IMR-90 (cell line): ENCODE data around the gene WAS. TPM values are rescaled to one million over a fixed set of nuclear protein-coding genes. Genes with fewer than 3 reads are reported as not detected.

Experiments used
- ATAC-seq: fragments of 200-7000 bp; cut with Tn5 transposase; 2 replicates; pipeline ENCODE4 v1.9.1; 2020; ENCODE audit warnings: low read depth, mild to moderate bottlenecking, moderate library complexity
- BruUV-seq: library from RNA; stranded (reverse); fragments of 400-500 nt; replicated peaks from 2 replicates; lab custom pipeline; 2021; lab: Mats Ljungman, UMichigan
- CTCF ChIA-PET: fragments of 300-600 bp; formaldehyde crosslinking; extraction: SDS; loops from one replicate; lab custom pipeline; 2021; ENCODE audit warnings: antibody characterized with exemption; lab: Yijun Ruan, JAX
- POLR2A ChIA-PET: fragments of 300-600 bp; sonication (Branson Sonifier 250); formaldehyde crosslinking; loops from one replicate; lab custom pipeline; 2022; ENCODE audit warnings: antibody characterized with exemption; ENCODE audit not compliant: unreplicated experiment; lab: Charles Lee
- DNase-seq: peaks from one replicate; pipeline ENCODE4 v3.0.0; 2013
- H2AFZ ChIP-seq: replicated peaks from 2 replicates; pipeline ENCODE3; 2013; ENCODE audit warnings: low read length, mild to moderate bottlenecking; ENCODE audit not compliant: poor library complexity
- H2AK5ac ChIP-seq: 2 replicates; pipeline ENCODE4 v1.6.1; 2013; ENCODE audit warnings: low read depth, low read length, inconsistent platforms
- H2AK9ac ChIP-seq: replicated peaks from 2 replicates; pipeline ENCODE3; 2013; ENCODE audit warnings: mild to moderate bottlenecking, low read depth, low read length, moderate library complexity; ENCODE audit not compliant: poor library complexity
- H2BK120ac ChIP-seq: 2 replicates; pipeline ENCODE4 v1.6.1; 2013; ENCODE audit warnings: low read depth, low read length, inconsistent platforms
- H2BK15ac ChIP-seq: 3 replicates; pipeline ENCODE4 v1.6.1; 2013; ENCODE audit warnings: low read depth, low read length, inconsistent platforms
- H2BK20ac ChIP-seq: 2 replicates; pipeline ENCODE4 v1.6.1; 2013; ENCODE audit warnings: low read depth, mild to moderate bottlenecking, inconsistent platforms, low read length, moderate library complexity
- H2BK5ac ChIP-seq: 2 replicates; pipeline ENCODE4 v1.6.1; 2013; ENCODE audit warnings: mild to moderate bottlenecking, low read depth, low read length, inconsistent platforms; ENCODE audit not compliant: poor library complexity, severe bottlenecking
- H3K14ac ChIP-seq: replicated peaks from 2 replicates; pipeline ENCODE4 v1.6.1; 2013; ENCODE audit warnings: low read depth, low read length, inconsistent platforms
- H3K18ac ChIP-seq: 2 replicates; pipeline ENCODE4 v1.6.1; 2013; ENCODE audit warnings: low read depth, low read length, control low read depth
- H3K23ac ChIP-seq: 2 replicates; pipeline ENCODE4 v1.6.1; 2013; ENCODE audit warnings: low read depth, low read length, inconsistent platforms
- H3K27ac ChIP-seq: 2 replicates; pipeline ENCODE4 v1.5.1; 2013; ENCODE audit warnings: mild to moderate bottlenecking, control low read depth, low read length; ENCODE audit not compliant: insufficient read depth
- H3K27me3 ChIP-seq: 2 replicates; pipeline ENCODE4 v1.6.1; 2013; ENCODE audit warnings: low read length; ENCODE audit not compliant: control insufficient read depth, insufficient read depth
- H3K36me3 ChIP-seq: 2 replicates; pipeline ENCODE4 v1.6.1; 2013; ENCODE audit warnings: low read length, mixed read lengths; ENCODE audit not compliant: control insufficient read depth, insufficient read depth
- H3K4ac ChIP-seq: 2 replicates; pipeline ENCODE4 v1.6.1; 2013; ENCODE audit warnings: low read depth, low read length, inconsistent platforms
- H3K4me1 ChIP-seq: 2 replicates; pipeline ENCODE4 v1.6.1; 2013; ENCODE audit warnings: low read length, mixed read lengths; ENCODE audit not compliant: control insufficient read depth, insufficient read depth
- H3K4me2 ChIP-seq: 2 replicates; pipeline ENCODE4 v1.6.1; 2013; ENCODE audit warnings: low read depth, mild to moderate bottlenecking, control low read depth, low read length, moderate library complexity
- H3K4me3 ChIP-seq: 2 replicates; pipeline ENCODE4 v1.5.1; 2013; ENCODE audit warnings: low read depth, mild to moderate bottlenecking, control low read depth, low read length, moderate library complexity; ENCODE audit not compliant: insufficient read depth
- H3K56ac ChIP-seq: 2 replicates; pipeline ENCODE4 v1.6.1; 2013; ENCODE audit warnings: low read length, inconsistent platforms; ENCODE audit not compliant: insufficient read depth; ENCODE audit errors: extremely low read depth
- H3K79me1 ChIP-seq, 2 experiments: 2 replicates each; pipeline ENCODE4 v1.6.1; 2013; ENCODE audit warnings: low read length in 2 of 2, inconsistent platforms in 1 of 2, low read depth in 1 of 2
- H3K9ac ChIP-seq: 2 replicates; pipeline ENCODE4 v1.6.1; 2013; ENCODE audit warnings: low read depth, low read length, control low read depth
- H3K9me1 ChIP-seq: 2 replicates; pipeline ENCODE4 v1.6.1; 2013; ENCODE audit warnings: low read length, inconsistent platforms; ENCODE audit not compliant: insufficient read depth
- H3K9me3 ChIP-seq: 2 replicates; pipeline ENCODE4 v1.6.1; 2013; ENCODE audit warnings: low read length; ENCODE audit not compliant: control insufficient read depth, insufficient read depth
- H4K20me1 ChIP-seq: 2 replicates; pipeline ENCODE4 v1.6.1; 2013; ENCODE audit warnings: low read length, inconsistent platforms; ENCODE audit not compliant: insufficient read depth
- H4K5ac ChIP-seq: 2 replicates; pipeline ENCODE4 v1.6.1; 2013; ENCODE audit warnings: mild to moderate bottlenecking, low read depth, low read length, control low read depth
- H4K8ac ChIP-seq, 2 experiments: 2 replicates each; pipeline ENCODE4 v1.6.1; 2013; ENCODE audit warnings: low read depth in 2 of 2, low read length in 2 of 2, control low read depth in 1 of 2, inconsistent platforms in 1 of 2
- H4K91ac ChIP-seq: 2 replicates; pipeline ENCODE4 v1.6.1; 2013; ENCODE audit warnings: low read depth, low read length, inconsistent platforms; ENCODE audit not compliant: insufficient read depth
- BHLHE40 ChIP-seq: fragments of 150-350 bp; IDR thresholded peaks from 2 replicates; pipeline ENCODE4 v1.6.1; 2016; ENCODE audit warnings: mild to moderate bottlenecking, low read depth, low read length
- CEBPB ChIP-seq: IDR thresholded peaks from 2 replicates; pipeline ENCODE4 v1.6.1; 2012; ENCODE audit warnings: low read depth, low read length, improper control_type of control experiment
- CHD1 ChIP-seq: IDR thresholded peaks from 2 replicates; pipeline ENCODE4 v1.6.1; 2012; ENCODE audit warnings: low read depth, low read length, improper control_type of control experiment
- CTCF ChIP-seq: conservative IDR thresholded peaks from 2 replicates; pipeline ENCODE4 v1.5.1; 2012; ENCODE audit warnings: mild to moderate bottlenecking, low read depth, low read length, improper control_type of control experiment
- ELK1 ChIP-seq: fragments of 150-350 bp; IDR thresholded peaks from 2 replicates; pipeline ENCODE4 v1.6.1; 2016; ENCODE audit warnings: low read depth, mild to moderate bottlenecking, low read length, moderate library complexity, borderline replicate concordance
- FOS ChIP-seq: fragments of 150-350 bp; IDR thresholded peaks from 2 replicates; pipeline ENCODE4 v1.6.1; 2016; ENCODE audit warnings: low read depth, low read length
- MAFK ChIP-seq: IDR thresholded peaks from 2 replicates; pipeline ENCODE4 v1.6.1; 2012; ENCODE audit warnings: low read depth, low read length, improper control_type of control experiment
- MAZ ChIP-seq: IDR thresholded peaks from 2 replicates; pipeline ENCODE4 v1.6.1; 2012; ENCODE audit warnings: low read depth, mild to moderate bottlenecking, low read length, improper control_type of control experiment, moderate library complexity, borderline replicate concordance
- MXI1 ChIP-seq: IDR thresholded peaks from 2 replicates; pipeline ENCODE4 v1.6.1; 2012; ENCODE audit warnings: low read depth, mild to moderate bottlenecking, low read length, moderate library complexity, borderline replicate concordance
- NFE2L2 ChIP-seq: fragments of 150-350 bp; IDR thresholded peaks from 2 replicates; pipeline ENCODE4 v1.6.1; 2016; ENCODE audit warnings: low read depth, mild to moderate bottlenecking, low read length
- POLR2A ChIP-seq: IDR thresholded peaks from 2 replicates; pipeline ENCODE4 v1.6.1; 2012; ENCODE audit warnings: mild to moderate bottlenecking, low read depth, low read length
- RAD21 ChIP-seq: IDR thresholded peaks from 2 replicates; pipeline ENCODE4 v1.6.1; 2012; ENCODE audit warnings: low read length, improper control_type of control experiment
- RCOR1 ChIP-seq: IDR thresholded peaks from 2 replicates; pipeline ENCODE4 v1.6.1; 2012; ENCODE audit warnings: mild to moderate bottlenecking, low read length, improper control_type of control experiment; ENCODE audit not compliant: insufficient replicate concordance
- RFX5 ChIP-seq: IDR thresholded peaks from 2 replicates; pipeline ENCODE4 v1.8.0; 2012; ENCODE audit warnings: low read depth, mild to moderate bottlenecking, low read length, moderate library complexity
- SMC3 ChIP-seq: fragments of 150-350 bp; IDR thresholded peaks from 2 replicates; pipeline ENCODE4 v1.6.1; 2016; ENCODE audit warnings: low read depth, mild to moderate bottlenecking, antibody characterized with exemption, low read length, moderate library complexity
- USF2 ChIP-seq: fragments of 150-350 bp; IDR thresholded peaks from 2 replicates; pipeline ENCODE4 v1.6.1; 2017; ENCODE audit warnings: mild to moderate bottlenecking, antibody characterized with exemption, low read length, low read depth
- WGBS, 2 experiments: methylation state at CpG; one replicate each; pipeline versions ENCODE4 v1.1.5 to v1.1.7; 2013; ENCODE audit warnings: missing lambda C conversion rate in 2 of 2; ENCODE audit not compliant: insufficient read length in 1 of 2; ENCODE audit errors: extremely low coverage in 2 of 2; 5-methylcytosine and 5-hydroxymethylcytosine counted together
- dilution Hi-C: fragments of 300-500 bp; cut with HindIII; formaldehyde crosslinking; loops from one replicate; pipeline ENCODE4 v1.14.3; 2018; ENCODE audit warnings: low sequenced_read_pairs; ENCODE audit not compliant: unreplicated experiment
- in situ Hi-C: fragments of 300-500 bp; cut with MboI; formaldehyde crosslinking; loops from 3 replicates; pipeline ENCODE4 v1.14.3; 2019; ENCODE audit warnings: low sequenced_read_pairs, inconsistent platforms, mixed read lengths
- intact Hi-C: fragments of 100-400 bp; cut with micrococcal nuclease; formaldehyde crosslinking; loops from 2 replicates; pipeline ENCODE4 v1.10.0; 2022
- polyA plus RNA-seq, 3 experiments: library from polyadenylated mRNA; depleted of rRNA; stranded (reverse); fragments of >200 nt; gene quantifications; 2 replicates each; pipeline ENCODE4 v1.2.3, GENCODE V29; 2012; ENCODE audit warnings: low replicate concordance in 1 of 3
- total RNA-seq: library from RNA; depleted of rRNA; stranded (reverse); fragments of >200 nt; gene quantifications from 2 replicates; pipeline ENCODE4 v1.2.3, GENCODE V29; 2012

The WAS gene
- total and polyA plus RNA-seq, 2 of the 4 experiments (the other 2 are of a cell fraction): 0.14 TPM; not detected in 1

GRCh38 chrX:48688531-48689150 is 5.0 kb downstream of the WAS start:
- Histone ChIP-seq H2BK120ac (no peak overlapping the region), H3K4me3 (no peak overlapping the region), H2BK5ac (no peak overlapping the region), H4K8ac (no peak overlapping the region), H4K91ac (no peak overlapping the region), H3K23ac (no peak overlapping the region), H3K27ac (no peak overlapping the region), H3K4me2 (no peak overlapping the region), H3K4me1 (no peaks in the 10 kb centered on the region), H3K9me1 (no peaks in the 10 kb centered on the region), H3K9me3 (no peaks in the 10 kb centered on the region), H2AK5ac (no peak overlapping the region), H3K56ac (no peak overlapping the region), H3K18ac (no peak overlapping the region), H3K14ac (no peak overlapping the region), H3K4ac (no peak overlapping the region), H3K27me3 (peaks cover 7% of the 10 kb centered on the region; the same call in 1 of the 2 replicates), H4K20me1 (no peaks in the 10 kb centered on the region), H3K79me1 (no peaks in the 10 kb centered on the region), H2BK20ac (no peak overlapping the region), H2BK15ac (no peak overlapping the region), H3K9ac (no peak overlapping the region), H2AK9ac (no peak overlapping the region), H2AFZ (no peak overlapping the region), H4K5ac (no peak overlapping the region), H3K36me3 (no peaks in the 10 kb centered on the region)
- intact Hi-C loops: no loop called here
- DNase-seq (no peak), ATAC-seq (no peak)
- CTCF ChIA-PET: no interaction called here
- POLR2A ChIA-PET: no interaction called here
- in situ Hi-C loops: no loop called here
- BruUV-seq: no TSS peak
- TF ChIP-seq MXI1: no peak
- TF ChIP-seq ELK1: no peak
- TF ChIP-seq FOS: no peak
- no peak for TF ChIP-seq CHD1
- no peak for TF ChIP-seq RAD21
- no peak for TF ChIP-seq USF2
- no peak for TF ChIP-seq POLR2A
- no peak for TF ChIP-seq BHLHE40
- TF ChIP-seq MAFK: no peak
- TF ChIP-seq NFE2L2: no peak
- TF ChIP-seq CEBPB: no peak
- no peak for TF ChIP-seq SMC3
- no peak for TF ChIP-seq RFX5
- TF ChIP-seq RCOR1: no peak
- TF ChIP-seq MAZ: no peak
- no peak for TF ChIP-seq CTCF
- 0% methylated on average over 1 of the region's 19 CpGs; no CpG with 5 or more reads in 1 of the 2 experiments for WGBS, 2 experiments
- dilution Hi-C loops: no loop called here
